Smooth muscle cell (in vitro differentiated cells): ENCODE results near the gene OMP. TPM values are rescaled to one million over a fixed set of nuclear protein-coding genes. Genes with fewer than 3 reads are reported as not detected.

ENCODE experiments used
- DNase-seq: peaks from one replicate; lab custom pipeline; 2025; ENCODE audit not compliant: unreplicated experiment; lab: John Stamatoyannopoulos, UW
- H2AFZ ChIP-seq: fragments of 200-600 bp; sonication (generic); 2 replicates; pipeline ENCODE4 v1.6.0; 2016; ENCODE audit warnings: antibody characterized with exemption, low read depth, mild to moderate bottlenecking
- H3F3A ChIP-seq: fragments of 200-600 bp; sonication (generic); 2 replicates; pipeline ENCODE4 v1.6.0; 2017; ENCODE audit warnings: antibody characterized with exemption, low read depth
- H3K27ac ChIP-seq: fragments of 200-600 bp; sonication (generic); 2 replicates; pipeline ENCODE4 v1.5.1; 2016; ENCODE audit warnings: low read depth, mild to moderate bottlenecking
- H3K27me3 ChIP-seq: fragments of 200-600 bp; sonication (generic); 2 replicates; pipeline ENCODE4 v1.6.1; 2016; ENCODE audit warnings: low read depth, mild to moderate bottlenecking
- H3K36me3 ChIP-seq: fragments of 200-600 bp; sonication (generic); 2 replicates; pipeline ENCODE4 v1.5.1; 2016; ENCODE audit warnings: low read depth
- H3K4me1 ChIP-seq: fragments of 200-600 bp; sonication (generic); 2 replicates; pipeline ENCODE4 v1.5.1; 2016; ENCODE audit warnings: low read depth
- H3K4me2 ChIP-seq: fragments of 200-600 bp; sonication (generic); 2 replicates; pipeline ENCODE4 v1.6.0; 2016; ENCODE audit warnings: mild to moderate bottlenecking
- H3K4me3 ChIP-seq: fragments of 200-600 bp; sonication (generic); 2 replicates; pipeline ENCODE4 v1.5.1; 2016; ENCODE audit warnings: mild to moderate bottlenecking
- H3K79me2 ChIP-seq: fragments of 200-600 bp; sonication (generic); 2 replicates; pipeline ENCODE4 v1.6.0; 2016; ENCODE audit warnings: low read depth, mild to moderate bottlenecking
- H3K9ac ChIP-seq: fragments of 200-600 bp; sonication (generic); 2 replicates; pipeline ENCODE4 v1.6.0; 2016; ENCODE audit warnings: low read depth
- H3K9me3 ChIP-seq: fragments of 200-600 bp; sonication (generic); replicated peaks from 2 replicates; pipeline ENCODE4 v1.5.1; 2016; ENCODE audit warnings: low read depth
- H4K20me1 ChIP-seq: fragments of 200-600 bp; sonication (generic); 2 replicates; pipeline ENCODE4 v1.6.0; 2016; ENCODE audit warnings: low read depth
- CTCF ChIP-seq: fragments of 200-600 bp; sonication (generic); IDR thresholded peaks from 2 replicates; pipeline ENCODE4 v1.5.1; 2017; ENCODE audit warnings: borderline replicate concordance, mild to moderate bottlenecking, antibody characterized with exemption; ENCODE audit not compliant: insufficient read depth, poor library complexity, severe bottlenecking
- WGBS: methylation state at CpG from one replicate; pipeline ENCODE4 v1.1.7; 2016; ENCODE audit warnings: low lambda C conversion rate; 5-methylcytosine and 5-hydroxymethylcytosine counted together
- polyA plus RNA-seq: library from polyadenylated mRNA; unstranded; fragments of >200 nt; fragmentation: Nextera tagmentation; extraction: Ambion mirVana; gene quantifications from 2 replicates; pipeline ENCODE4 v1.2.1, GENCODE V29; 2016
- total RNA-seq: library from RNA; depleted of rRNA; stranded (reverse); fragments of >200 nt; gene quantifications from 2 replicates; pipeline ENCODE4 v1.2.3, GENCODE V29; 2014

OMP gene
- total and polyA plus RNA-seq, 2 experiments from 2014 or later: not detected

GRCh38 chr11:77089004-77089545 is 13.6 kb upstream of the OMP start:
- H2AFZ ChIP-seq: no peak overlapping the region
- H3K36me3 ChIP-seq: no peaks in the 10 kb centered on the region
- no peak overlapping the region for H3K4me3 ChIP-seq
- H3F3A ChIP-seq: no peaks in the 10 kb centered on the region
- WGBS: 93% methylated on average over 3 of the region's 3 CpGs
- no peaks in the 10 kb centered on the region for H3K9me3 ChIP-seq
- no peak overlapping the region for H3K4me2 ChIP-seq
- no peaks in the 10 kb centered on the region for H3K27me3 ChIP-seq
- H3K4me1 ChIP-seq: no peaks in the 10 kb centered on the region
- no peak for DNase-seq
- H3K27ac ChIP-seq: no peak overlapping the region
- no peak overlapping the region for H3K9ac ChIP-seq
- H4K20me1 ChIP-seq: peaks cover 21% of the 10 kb centered on the region
- TF ChIP-seq CTCF: no peak
- H3K79me2 ChIP-seq: no peaks in the 10 kb centered on the region

- no peaks in the 10 kb centered on the region for H3K36me3 ChIP-seq
- TF ChIP-seq CTCF: no peak
- H3K79me2 ChIP-seq: no peaks in the 10 kb centered on the region
- no peaks in the 10 kb centered on the region for H3K27me3 ChIP-seq
- no peaks in the 10 kb centered on the region for H3K4me1 ChIP-seq
- no peak overlapping the region for H3K9ac ChIP-seq
- H3K9me3 ChIP-seq: no peaks in the 10 kb centered on the region
- H2AFZ ChIP-seq: no peak overlapping the region
- DNase-seq: no peak
- no peak overlapping the region for H3K4me2 ChIP-seq
- H4K20me1 ChIP-seq: peaks cover 21% of the 10 kb centered on the region
- no peak overlapping the region for H3K27ac ChIP-seq
- H3K4me3 ChIP-seq: no peak overlapping the region
- 92% methylated on average over 4 of the region's 4 CpGs for WGBS
- H3F3A ChIP-seq: no peaks in the 10 kb centered on the region
Observed at GRCh38 chr11:77090046-77090372, 12.6 kb upstream of the OMP start.

- H4K20me1 ChIP-seq: peaks cover 21% of the 10 kb centered on the region
- H3K36me3 ChIP-seq: no peaks in the 10 kb centered on the region
- no peak overlapping the region for H2AFZ ChIP-seq
- no peak overlapping the region for H3K9ac ChIP-seq
- H3K4me1 ChIP-seq: no peaks in the 10 kb centered on the region
- H3K4me3 ChIP-seq: no peak overlapping the region
- H3K4me2 ChIP-seq: no peak overlapping the region
- TF ChIP-seq CTCF: no peak
- H3K79me2 ChIP-seq: no peaks in the 10 kb centered on the region
- H3K27ac ChIP-seq: no peak overlapping the region
- no peaks in the 10 kb centered on the region for H3F3A ChIP-seq
- H3K27me3 ChIP-seq: no peaks in the 10 kb centered on the region
- WGBS: 79% methylated on average over 13 of the region's 13 CpGs
- no peaks in the 10 kb centered on the region for H3K9me3 ChIP-seq
- no peak for DNase-seq
Observed at GRCh38 chr11:77090373-77091111, 12.1 kb upstream of the OMP start.
